ENCODE results near the gene CCSER1. TPM values are rescaled to one million over a fixed set of nuclear protein-coding genes. Genes with fewer than 3 reads are reported as not detected.

CCSER1 gene
- total RNA-seq, 1 experiment from 2014 or later, result 5.9 TPM

GRCh38 chr4:91485415-91485814 is 1358.2 kb downstream of the CCSER1 start:
- CTCF ChIA-PET, result no interaction called here
- Histone ChIP-seq H3K27ac (no peak overlapping the region), H3K27me3 (ENCODE audit: insufficient read depth, low read depth) (no peaks in the 10 kb centered on the region), H3K9me2 (ENCODE audit: insufficient read depth) (no peaks in the 10 kb centered on the region), H4K20me1 (ENCODE audit: insufficient read depth) (no peaks in the 10 kb centered on the region), H3K4me2 (no peak overlapping the region), H2AFZ (no peak overlapping the region), H3K79me2 (ENCODE audit: low read depth) (no peaks in the 10 kb centered on the region), H3K36me3 (ENCODE audit: low read depth) (no peaks in the 10 kb centered on the region), H3K4me1 (replicated peaks; ENCODE audit: insufficient read depth) (no peaks in the 10 kb centered on the region), H3K4me3 (no peak overlapping the region), H3F3A (ENCODE audit: insufficient read depth, low read depth) (no peaks in the 10 kb centered on the region), H3K9me3 (ENCODE audit: insufficient read depth, low read depth) (no peaks in the 10 kb centered on the region)
- TF ChIP-seq CTCF (conservative IDR thresholded peaks at IDR 0.05) (no peak), EZH2 (IDR thresholded peaks at IDR 0.05; ENCODE audit: low read depth) (no peak)
- intact Hi-C loops (cut with micrococcal nuclease; ENCODE audit: unreplicated experiment), result no loop called here
- DNase-seq, result no peak
- POLR2A ChIA-PET (ENCODE audit: unreplicated experiment), result no interaction called here
- BruUV-seq (replicated peaks), result no TSS peak

GRCh38 chr4:91488946-91489345 is 1361.8 kb downstream of the CCSER1 start:
- CTCF ChIA-PET, result no interaction called here
- no peak for TF ChIP-seq CTCF (conservative IDR thresholded peaks at IDR 0.05)
- intact Hi-C loops (cut with micrococcal nuclease; ENCODE audit: unreplicated experiment), result no loop called here
- no peaks in the 10 kb centered on the region for H3K27me3 ChIP-seq (ENCODE audit: insufficient read depth, low read depth)
- POLR2A ChIA-PET (ENCODE audit: unreplicated experiment), result no interaction called here
- no peak overlapping the region for H3K4me3 ChIP-seq
- no peaks in the 10 kb centered on the region for H3K79me2 ChIP-seq (ENCODE audit: low read depth)
- no peaks in the 10 kb centered on the region for H3K4me1 ChIP-seq (replicated peaks; ENCODE audit: insufficient read depth)
- no peaks in the 10 kb centered on the region for H3K36me3 ChIP-seq (ENCODE audit: low read depth)
- H2AFZ ChIP-seq, result no peak overlapping the region
- no peak overlapping the region for H3K4me2 ChIP-seq
- BruUV-seq (replicated peaks), result no TSS peak
- no peaks in the 10 kb centered on the region for H3K9me3 ChIP-seq (ENCODE audit: insufficient read depth, low read depth)
- no peaks in the 10 kb centered on the region for H3K9me2 ChIP-seq (ENCODE audit: insufficient read depth)
- DNase-seq, result no peak
- H3F3A ChIP-seq (ENCODE audit: insufficient read depth, low read depth), result no peaks in the 10 kb centered on the region
- no peaks in the 10 kb centered on the region for H4K20me1 ChIP-seq (ENCODE audit: insufficient read depth)
- no peak overlapping the region for H3K27ac ChIP-seq

GRCh38 chr4:91497892-91498291 is 1370.7 kb downstream of the CCSER1 start:
- Histone ChIP-seq H3K4me3 (no peak overlapping the region), H3K9me2 (ENCODE audit: insufficient read depth) (no peaks in the 10 kb centered on the region), H3K36me3 (ENCODE audit: low read depth) (no peaks in the 10 kb centered on the region), H3K4me1 (replicated peaks; ENCODE audit: insufficient read depth) (no peaks in the 10 kb centered on the region), H3K9me3 (ENCODE audit: insufficient read depth, low read depth) (no peaks in the 10 kb centered on the region), H3K27ac (no peak overlapping the region), H2AFZ (no peak overlapping the region), H3K79me2 (ENCODE audit: low read depth) (no peaks in the 10 kb centered on the region), H3K4me2 (no peak overlapping the region), H3K27me3 (ENCODE audit: insufficient read depth, low read depth) (no peaks in the 10 kb centered on the region), H3F3A (ENCODE audit: insufficient read depth, low read depth) (no peaks in the 10 kb centered on the region), H4K20me1 (ENCODE audit: insufficient read depth) (no peaks in the 10 kb centered on the region)
- BruUV-seq (replicated peaks), result no TSS peak
- ChIA-PET POLR2A (ENCODE audit: unreplicated experiment) (no interaction called here), CTCF (no interaction called here)
- TF ChIP-seq EZH2 (IDR thresholded peaks at IDR 0.05; ENCODE audit: low read depth) (no peak), CTCF (conservative IDR thresholded peaks at IDR 0.05) (no peak)
- no peak for DNase-seq
- intact Hi-C loops (cut with micrococcal nuclease; ENCODE audit: unreplicated experiment), result no loop called here

All from PC-9 (cell line).